ENCODE measurements around the gene ACAP3. TPM values are rescaled to one million over a fixed set of nuclear protein-coding genes. Genes with fewer than 3 reads are reported as not detected.

Gene ACAP3
- total and polyA plus RNA-seq, 10 donors: 12.6 to 89.7 (median 41.5) TPM

DNA sequence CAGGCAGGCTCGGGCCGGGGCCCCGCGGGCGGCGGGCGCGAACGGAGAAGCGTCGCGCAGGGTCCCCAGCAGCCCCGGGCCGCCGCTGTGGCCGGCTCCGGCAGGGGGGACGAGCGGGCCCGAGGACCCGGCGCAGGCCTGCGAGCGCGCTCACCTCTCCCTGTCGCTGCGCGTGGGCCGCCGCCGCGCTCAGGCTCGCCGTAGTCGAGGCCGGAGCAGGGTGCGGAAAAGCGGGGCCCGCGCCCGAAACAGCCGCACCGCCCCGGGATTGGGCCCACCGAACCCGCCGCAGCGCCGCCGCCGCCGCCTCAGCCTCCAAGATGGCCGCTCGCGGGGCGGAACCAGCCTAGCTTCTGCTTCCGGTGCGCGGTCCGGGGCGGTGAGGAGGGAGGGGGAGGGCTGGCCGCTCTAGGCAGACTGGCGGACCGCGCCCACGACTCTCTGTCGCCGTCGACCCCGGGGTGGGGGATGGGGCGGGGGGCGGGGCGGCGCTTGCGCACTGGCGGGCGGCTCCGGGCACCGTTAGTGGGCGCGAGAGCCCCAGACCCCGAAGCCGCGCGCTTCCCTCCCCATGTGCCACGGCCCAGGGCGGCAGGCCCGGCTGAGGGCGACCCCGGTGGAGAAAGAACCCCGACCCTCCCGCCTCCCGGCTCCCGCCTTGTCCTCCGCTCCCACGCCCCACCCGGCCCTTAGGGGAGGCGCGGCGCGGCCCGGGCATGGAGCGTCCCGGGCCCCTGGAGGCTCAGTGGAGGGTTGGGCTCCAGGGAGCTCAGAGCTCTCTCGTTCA, 34.0 kb downstream of the ACAP3 start, which contains the start of gene UBE2J2:
Gene UBE2J2, minus strand, starts transcription at position 343 of the 787 bp plus-strand sequence. CDS start 5,862 bp downstream, outside the sequence.
- no peaks in the 10 kb centered on the region for H3K27me3 ChIP-seq (replicated peaks in 1 of 7)
- peaks cover 0 to 30% (median 1%) of the 10 kb centered on the region in 6 donors for H3K36me3 ChIP-seq
- peak; percentile 99 for DNase-seq
- peaks cover 26 to 62% (median 50%) of the 10 kb centered on the region in 6 donors for H3K4me1 ChIP-seq
- peak within 1 kb of the TSS; percentile 81 to 94 (median 86) for H3K27ac ChIP-seq
- no peaks in the 10 kb centered on the region for H3K9me3 ChIP-seq
- TF ChIP-seq POLR2AphosphoS5 (IDR thresholded peaks at IDR 0.05) (peak; percentile 87 to 92 (median 87)), POLR2A (IDR thresholded peaks at IDR 0.05) (peak in 1 of 3 donors; percentile 13)
- TF ChIP-seq, protein P1, sequence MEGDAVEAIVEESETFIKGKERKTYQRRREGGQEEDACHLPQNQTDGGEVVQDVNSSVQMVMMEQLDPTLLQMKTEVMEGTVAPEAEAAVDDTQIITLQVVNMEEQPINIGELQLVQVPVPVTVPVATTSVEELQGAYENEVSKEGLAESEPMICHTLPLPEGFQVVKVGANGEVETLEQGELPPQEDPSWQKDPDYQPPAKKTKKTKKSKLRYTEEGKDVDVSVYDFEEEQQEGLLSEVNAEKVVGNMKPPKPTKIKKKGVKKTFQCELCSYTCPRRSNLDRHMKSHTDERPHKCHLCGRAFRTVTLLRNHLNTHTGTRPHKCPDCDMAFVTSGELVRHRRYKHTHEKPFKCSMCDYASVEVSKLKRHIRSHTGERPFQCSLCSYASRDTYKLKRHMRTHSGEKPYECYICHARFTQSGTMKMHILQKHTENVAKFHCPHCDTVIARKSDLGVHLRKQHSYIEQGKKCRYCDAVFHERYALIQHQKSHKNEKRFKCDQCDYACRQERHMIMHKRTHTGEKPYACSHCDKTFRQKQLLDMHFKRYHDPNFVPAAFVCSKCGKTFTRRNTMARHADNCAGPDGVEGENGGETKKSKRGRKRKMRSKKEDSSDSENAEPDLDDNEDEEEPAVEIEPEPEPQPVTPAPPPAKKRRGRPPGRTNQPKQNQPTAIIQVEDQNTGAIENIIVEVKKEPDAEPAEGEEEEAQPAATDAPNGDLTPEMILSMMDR (IDR thresholded peaks at IDR 0.05 in 8 of 11, conservative IDR thresholded peaks at IDR 0.05 in 3 of 11): peak in 2 of 11 experiments; percentile 5 to 14
- intact Hi-C loops (cut with DNase I; ENCODE audit: low total_unique reads): no loop called here
- H3K4me3 ChIP-seq: peak within 1 kb of the TSS; percentile 84 to 98 (median 90)
- 0 to 1% (median 0%) methylated on average over 47 to 104 of the region's 105 CpGs; no CpG with 5 or more reads in 1 of the 5 donors for WGBS, 5 donors

DNA sequence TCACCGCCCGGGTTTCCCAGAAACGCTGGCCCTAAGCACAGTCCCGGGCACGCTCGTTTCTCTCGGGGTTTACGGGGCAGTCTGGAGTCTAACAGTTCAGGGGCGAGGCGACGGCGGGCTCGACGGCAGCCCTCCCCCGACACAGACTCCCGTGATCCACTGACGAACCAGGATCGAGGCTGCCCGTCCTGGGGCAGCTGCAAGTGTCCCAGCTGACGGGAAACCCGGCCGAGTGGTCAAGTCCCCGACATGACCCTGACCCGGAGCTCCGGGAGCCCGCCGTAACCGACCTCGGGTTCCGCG, 34.6 kb downstream of the ACAP3 start:
- WGBS, 5 donors: 0 to 3% (median 1%) methylated on average over 7 to 31 of the region's 31 CpGs; no CpG with 5 or more reads in 1 of the 5 donors
- Histone ChIP-seq H3K4me1 (peaks cover 26 to 67% (median 52%) of the 10 kb centered on the region in 6 donors), H3K27me3 (replicated peaks in 1 of 7) (no peaks in the 10 kb centered on the region), H3K36me3 (peaks cover 0 to 35% (median 4%) of the 10 kb centered on the region in 6 donors), H3K4me3 (peak overlapping the region; percentile 84 to 98 (median 90)), H3K9me3 (no peaks in the 10 kb centered on the region), H3K27ac (peak overlapping the region; percentile 77 to 94 (median 86))
- no peak for TF ChIP-seq POLR2A (IDR thresholded peaks at IDR 0.05)
- TF ChIP-seq, protein P1 (IDR thresholded peaks at IDR 0.05 in 8 of 11, conservative IDR thresholded peaks at IDR 0.05 in 3 of 11): no peak
- no peak for TF ChIP-seq POLR2AphosphoS5 (IDR thresholded peaks at IDR 0.05)
- intact Hi-C loops (cut with DNase I; ENCODE audit: low total_unique reads): no loop called here
- DNase-seq: no peak

DNA sequence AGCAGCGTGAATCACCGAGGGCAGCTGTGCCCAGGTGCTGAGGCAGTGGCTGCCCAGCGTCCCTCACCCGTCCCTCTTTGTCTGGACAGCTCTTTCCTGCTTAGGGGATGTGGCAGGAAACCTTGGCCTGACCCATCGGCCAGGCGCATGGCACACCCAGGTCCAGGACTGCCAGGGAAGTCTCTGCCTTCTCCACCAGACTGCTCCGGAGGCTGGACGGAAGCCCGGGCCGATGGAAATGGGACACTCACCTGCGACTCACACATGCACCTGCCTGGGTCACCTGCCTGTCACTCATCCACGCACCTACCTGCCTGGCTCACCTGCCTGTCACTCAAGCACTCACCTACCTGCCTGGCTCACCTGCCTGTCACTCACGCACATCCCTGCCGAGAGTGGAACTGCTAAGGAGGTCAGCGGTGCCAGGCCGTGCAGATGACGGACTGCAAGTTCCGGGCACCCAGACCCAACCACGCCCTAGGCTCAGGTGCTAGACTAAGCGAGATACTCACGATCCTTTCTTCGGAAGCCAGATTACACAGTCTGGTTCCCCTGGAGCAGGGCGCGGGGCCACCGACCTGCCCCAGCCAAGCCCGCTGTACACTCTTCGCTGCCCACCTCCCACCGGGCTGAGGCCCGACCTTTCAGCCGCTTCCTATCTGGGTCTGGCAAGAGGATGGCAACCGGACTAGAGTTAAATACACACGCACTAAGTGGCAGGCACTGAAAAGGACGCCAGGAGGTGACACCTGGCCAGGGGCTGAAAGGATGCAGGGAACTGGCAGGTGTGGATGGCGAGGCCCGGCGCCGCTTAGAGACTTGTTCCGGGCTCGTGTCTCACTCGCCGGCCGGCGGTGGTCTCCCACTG, 35.2 kb downstream of the ACAP3 start:
- peak; percentile 79 for DNase-seq
- H3K9me3 ChIP-seq: no peaks in the 10 kb centered on the region
- peak overlapping the region; percentile 84 to 98 (median 90) for H3K4me3 ChIP-seq
- peak overlapping the region; percentile 77 to 94 (median 86) for H3K27ac ChIP-seq
- TF ChIP-seq POLR2AphosphoS5 (IDR thresholded peaks at IDR 0.05) (peak; percentile 33 to 53 (median 46)), POLR2A (IDR thresholded peaks at IDR 0.05) (no peak)
- TF ChIP-seq, protein P1 (IDR thresholded peaks at IDR 0.05 in 8 of 11, conservative IDR thresholded peaks at IDR 0.05 in 3 of 11): no peak
- peaks cover 26 to 73% (median 55%) of the 10 kb centered on the region in 6 donors for H3K4me1 ChIP-seq
- intact Hi-C loops (cut with DNase I; ENCODE audit: low total_unique reads): no loop called here
- peaks cover 0 to 41% (median 7%) of the 10 kb centered on the region in 6 donors for H3K36me3 ChIP-seq
- 38 to 63% (median 40%) methylated on average over 27 to 43 of the region's 43 CpGs for WGBS, 5 donors
- no peaks in the 10 kb centered on the region for H3K27me3 ChIP-seq (replicated peaks in 1 of 7)
